ENCODE results near the gene GYS1.
A peak's percentile ranks its signal among the peaks of the same experiment; 100 is the strongest.

Gene GYS1

DNA sequence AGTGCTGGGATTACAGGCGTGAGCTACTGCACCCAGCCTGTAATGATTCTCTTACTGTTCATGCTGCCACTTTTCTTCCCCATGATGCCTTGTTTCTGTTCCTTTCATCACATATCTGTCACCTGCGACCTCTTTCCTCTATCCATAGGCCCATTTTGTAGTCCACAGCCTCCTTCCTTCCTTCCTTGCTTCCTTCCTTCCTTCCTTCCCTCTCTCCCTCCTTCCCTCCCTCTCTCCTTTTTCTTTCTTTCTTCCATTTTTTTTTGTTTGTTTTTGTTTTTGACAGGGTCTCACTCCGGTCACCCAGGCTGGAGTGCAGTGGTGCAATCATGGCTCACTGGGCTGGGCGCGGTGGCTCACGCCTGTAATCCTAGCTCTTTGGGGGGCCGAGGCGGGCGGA lies 4.2 kb downstream of the GYS1 start:
- no peak for DNase-seq (ENCODE audit: low read depth in 2 of 2)

DNA sequence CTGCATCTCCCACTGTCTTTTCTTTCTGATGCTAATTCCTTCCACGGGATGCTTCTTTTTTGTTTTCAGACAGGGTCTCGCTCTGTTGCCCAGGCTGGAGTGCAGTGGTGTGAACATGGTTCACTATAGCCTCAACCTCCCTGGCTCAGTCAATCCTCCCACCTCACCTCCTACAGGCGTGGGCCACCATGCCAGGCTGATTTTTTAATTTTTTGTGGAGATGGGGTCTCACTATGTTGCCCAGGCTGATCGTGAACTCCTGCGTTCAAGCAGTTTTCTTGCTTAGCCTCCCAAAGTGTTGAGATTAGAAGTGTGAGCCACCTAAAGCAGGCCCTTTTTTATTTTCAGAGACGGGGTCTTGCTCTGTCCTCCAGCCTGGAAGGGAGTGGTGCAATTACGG lies 4.8 kb downstream of the GYS1 start:
- no peak for DNase-seq (ENCODE audit: low read depth in 2 of 2)

DNA sequence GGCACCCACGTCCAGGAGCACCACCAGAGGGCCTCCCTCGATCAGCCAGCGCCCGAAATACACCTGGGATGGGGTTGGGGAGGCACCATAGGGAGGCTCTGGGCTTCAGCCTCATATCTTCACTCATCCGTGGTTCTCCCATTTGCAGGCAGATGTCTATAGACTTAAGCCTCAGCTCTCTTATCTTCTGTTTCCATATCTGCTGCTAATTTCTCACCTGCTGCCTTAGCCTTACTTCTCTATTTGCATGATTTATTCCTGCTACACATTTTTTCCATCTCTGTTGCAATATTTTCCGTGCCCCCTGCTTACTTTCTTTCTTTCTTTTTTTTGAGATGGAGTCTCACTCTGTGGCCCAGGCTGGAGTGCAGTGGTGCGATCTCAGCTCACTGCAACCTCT lies 5.8 kb downstream of the GYS1 start:
- DNase-seq (ENCODE audit: low read depth in 2 of 2): no peak

DNA sequence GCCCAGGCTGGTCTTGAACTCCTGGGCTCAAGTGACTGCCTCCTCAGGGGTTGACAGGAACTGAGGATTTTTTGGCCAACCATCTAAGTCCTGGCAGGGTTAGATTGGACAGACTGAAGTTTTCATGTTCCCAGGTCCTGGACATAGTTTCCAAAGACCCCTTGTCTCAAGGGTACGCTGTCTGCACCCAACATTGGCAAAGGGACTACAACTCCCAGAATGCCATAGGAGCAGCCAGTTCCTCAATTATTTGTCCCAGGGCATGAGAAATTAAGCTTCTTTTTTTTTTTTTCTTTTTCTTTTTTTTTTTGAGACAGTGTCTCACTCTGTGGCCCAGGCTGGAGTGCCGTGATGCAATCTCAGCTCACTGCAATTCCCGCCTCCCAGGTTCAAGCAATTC lies 6.9 kb downstream of the GYS1 start:
- no peak for DNase-seq (ENCODE audit: low read depth in 2 of 2)

DNA sequence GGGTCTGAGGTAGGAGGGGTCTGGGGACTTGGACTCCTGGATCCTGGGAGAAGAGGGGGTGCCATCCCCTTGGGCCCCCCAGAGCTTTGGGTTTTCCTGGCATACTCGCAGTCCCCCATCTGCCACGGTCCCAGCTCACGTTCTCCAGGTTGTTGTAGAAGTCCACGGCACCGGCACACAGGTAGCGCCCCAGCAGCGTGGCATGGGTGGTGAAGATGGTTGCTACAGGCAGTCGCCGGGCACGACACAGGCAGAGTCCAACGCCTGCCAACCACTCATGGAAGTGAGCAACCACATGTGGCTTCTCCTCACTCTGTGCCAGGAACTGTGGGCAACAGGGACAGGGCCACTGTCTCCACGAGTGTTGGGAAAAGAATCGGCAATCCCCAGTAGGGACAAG lies 7.4 kb downstream of the GYS1 start:
- no peak for DNase-seq (ENCODE audit: low read depth in 2 of 2)

DNA sequence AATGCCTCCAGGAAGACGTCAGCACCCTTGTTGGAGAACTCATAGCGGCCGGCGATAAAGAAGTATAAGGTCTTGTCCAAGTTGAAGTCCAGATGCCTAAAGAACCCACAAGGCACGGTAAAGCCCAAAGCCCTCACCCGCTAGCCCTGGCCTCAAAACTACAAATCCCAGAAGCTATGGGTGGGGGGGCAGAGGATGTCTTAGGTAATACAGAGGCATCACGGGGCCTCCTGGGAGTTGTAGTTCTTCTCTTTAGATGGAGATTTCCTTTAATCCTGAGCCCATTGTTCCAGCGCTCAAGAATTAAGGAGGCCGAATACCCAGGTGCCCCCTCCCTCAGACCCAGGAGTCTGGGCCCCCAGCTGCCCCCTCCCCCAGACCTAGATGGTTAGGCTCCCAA lies 10.8 kb downstream of the GYS1 start:
- no peak for DNase-seq (ENCODE audit: low read depth in 2 of 2)

DNA sequence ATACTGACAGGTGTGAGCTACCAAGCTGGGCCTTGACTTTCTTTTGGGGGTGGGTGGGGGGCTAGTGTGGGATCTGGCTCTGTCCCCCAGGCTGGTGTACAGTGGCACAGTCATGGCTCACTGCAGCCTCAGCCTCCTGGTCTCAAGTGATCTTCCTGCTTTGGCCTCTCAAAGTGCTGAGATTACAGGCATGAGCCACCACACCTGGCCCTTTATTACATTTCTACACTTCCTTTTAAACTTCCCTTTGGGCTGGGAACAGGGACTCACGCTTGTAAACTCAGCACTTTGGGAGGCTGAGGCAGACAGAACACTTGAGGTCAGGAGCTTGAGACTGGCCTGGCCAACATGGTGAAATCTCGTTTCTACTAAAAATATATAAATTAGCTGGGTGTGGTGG lies 16.0 kb downstream of the GYS1 start:
- DNase-seq (ENCODE audit: low read depth in 2 of 2): no peak

DNA sequence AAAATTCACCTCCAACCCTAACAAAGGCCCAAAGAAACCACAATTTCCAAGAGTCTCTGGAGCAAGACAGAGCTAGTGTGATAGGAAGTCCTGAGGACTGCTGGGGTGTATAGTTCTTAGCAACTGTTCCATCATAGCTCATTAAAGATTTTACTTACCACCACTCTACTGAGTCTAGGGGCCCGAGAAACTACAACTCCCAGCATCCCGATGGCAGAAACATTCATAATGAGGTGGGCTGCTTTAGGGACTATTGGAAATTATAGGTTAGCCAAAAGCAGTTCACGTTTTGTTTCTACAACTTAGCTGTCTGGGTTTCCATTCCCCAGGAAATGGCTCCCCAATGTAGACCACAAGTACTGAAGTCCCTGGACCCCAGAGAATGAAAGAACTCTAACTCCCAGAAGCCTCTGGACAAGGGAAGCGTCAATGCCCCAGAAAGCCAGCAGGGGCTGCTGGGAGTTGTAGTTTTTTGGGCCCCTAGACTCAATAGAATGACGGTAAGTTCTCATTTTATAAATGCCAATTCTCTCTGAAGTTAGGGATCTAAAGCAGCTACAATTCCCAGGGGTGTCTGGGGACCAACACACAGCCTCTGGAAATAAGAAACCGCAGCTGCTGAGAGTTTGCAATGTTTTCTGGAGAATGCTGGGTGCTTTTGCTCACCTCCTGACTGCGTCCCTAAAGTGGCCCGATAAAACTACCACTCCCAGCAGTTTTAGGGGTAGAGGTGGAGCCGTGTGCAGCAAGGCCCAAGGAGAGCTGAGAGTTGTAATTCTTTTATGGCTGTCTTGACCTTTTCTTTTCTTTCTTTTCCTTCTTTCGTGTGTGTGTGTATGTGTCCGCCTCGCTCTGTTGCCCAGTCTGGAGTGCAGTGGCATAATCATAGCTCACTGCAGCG lies 16.9 kb downstream of the GYS1 start:
- no peak for DNase-seq (ENCODE audit: low read depth in 2 of 2)

DNA sequence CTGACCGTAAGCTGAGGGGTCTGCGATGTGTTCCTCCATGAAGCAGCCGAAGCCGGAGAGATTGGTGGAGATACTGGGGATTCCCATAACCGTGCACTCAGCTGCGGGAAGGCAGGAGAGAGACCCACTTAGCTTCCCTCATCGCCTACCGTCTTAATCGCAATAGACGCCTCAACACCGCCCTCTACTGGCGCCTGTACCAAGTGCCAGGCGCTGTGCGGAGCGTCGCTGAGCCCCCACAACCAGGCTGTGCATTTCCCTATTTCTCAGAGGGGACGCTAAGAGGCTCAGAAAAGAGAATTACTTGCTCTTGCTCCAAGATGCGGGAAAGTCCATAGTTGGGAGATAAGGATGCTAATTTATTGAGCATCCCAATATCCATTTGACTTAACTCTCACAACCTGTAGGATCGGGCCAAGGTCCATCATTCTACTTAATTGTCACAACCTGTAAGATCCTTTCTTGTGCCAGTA lies 22.1 kb downstream of the GYS1 start:
- DNase-seq (ENCODE audit: low read depth in 2 of 2): peak; percentile 75 to 79

DNA sequence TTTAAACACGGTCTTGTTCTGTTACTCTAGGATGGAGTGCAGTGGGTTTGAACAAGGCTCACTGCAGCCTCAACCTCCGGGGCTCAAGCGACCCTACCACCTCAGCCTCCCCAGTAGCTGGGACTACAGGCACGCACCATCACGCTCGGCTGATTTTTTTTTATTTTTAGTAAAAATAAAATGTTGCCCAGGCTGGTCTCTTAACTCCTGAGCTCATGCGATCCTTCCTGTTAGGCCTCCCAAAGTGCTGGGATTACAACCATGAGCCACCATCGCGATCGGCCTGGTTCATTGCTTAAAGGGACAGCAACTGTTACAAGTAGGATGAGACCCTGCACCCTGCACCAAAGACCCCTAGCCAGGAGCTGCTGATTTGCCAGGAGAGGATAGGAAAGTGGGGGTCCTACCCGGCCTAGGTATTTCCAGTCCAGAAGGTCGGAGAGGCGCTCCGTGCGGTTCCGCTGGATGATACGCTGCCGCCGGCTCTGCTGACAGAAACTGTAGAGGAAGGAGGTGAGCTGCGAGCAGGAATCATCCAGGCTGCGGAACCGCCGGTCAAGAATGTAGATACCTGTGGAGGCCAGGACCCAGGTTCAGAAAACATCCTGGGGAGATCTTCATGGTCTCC lies 22.9 kb downstream of the GYS1 start:
- no peak for DNase-seq (ENCODE audit: low read depth in 2 of 2)

DNA sequence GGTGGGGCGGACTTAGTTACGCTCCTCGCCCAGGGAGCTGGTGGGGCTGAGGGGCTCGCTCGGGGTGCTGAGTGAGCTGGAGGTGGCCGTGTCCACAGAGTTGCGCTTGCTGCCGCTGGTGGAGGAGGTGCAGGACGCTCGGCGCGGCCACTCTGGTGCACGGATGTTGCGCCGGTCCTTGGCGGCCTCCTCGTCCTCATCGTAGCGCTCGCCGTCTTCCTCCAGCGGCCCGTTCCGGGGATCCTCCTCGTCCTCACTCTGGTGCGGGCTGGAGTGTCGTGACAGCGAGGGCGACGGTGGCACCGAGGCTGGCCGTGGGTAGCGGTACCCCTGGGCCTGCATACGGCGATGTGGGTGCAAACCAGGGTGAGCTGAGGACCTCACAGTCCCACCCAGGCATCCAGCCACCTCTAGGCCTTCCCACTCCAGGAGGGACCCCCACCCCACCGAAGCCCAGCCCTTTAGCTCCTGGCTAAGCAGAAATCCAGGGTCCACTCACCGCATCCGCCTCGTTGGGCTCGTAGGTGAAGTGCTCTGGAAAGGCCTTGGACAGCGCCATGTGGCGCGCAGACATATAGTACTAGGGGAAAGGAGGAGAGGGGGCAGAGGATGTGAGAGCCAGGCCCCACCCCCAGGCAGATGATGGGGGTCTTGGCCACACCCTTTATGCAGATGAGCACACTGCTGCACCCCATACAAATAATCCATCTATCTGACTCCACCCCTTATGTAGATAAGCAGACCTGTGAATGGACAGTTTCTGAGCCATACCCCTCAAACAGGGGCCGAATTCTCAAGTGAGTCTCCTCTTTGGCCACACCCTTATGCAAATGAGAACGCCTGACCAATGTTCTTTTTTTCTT lies 23.6 kb downstream of the GYS1 start:
- DNase-seq (ENCODE audit: low read depth in 2 of 2): no peak

DNA sequence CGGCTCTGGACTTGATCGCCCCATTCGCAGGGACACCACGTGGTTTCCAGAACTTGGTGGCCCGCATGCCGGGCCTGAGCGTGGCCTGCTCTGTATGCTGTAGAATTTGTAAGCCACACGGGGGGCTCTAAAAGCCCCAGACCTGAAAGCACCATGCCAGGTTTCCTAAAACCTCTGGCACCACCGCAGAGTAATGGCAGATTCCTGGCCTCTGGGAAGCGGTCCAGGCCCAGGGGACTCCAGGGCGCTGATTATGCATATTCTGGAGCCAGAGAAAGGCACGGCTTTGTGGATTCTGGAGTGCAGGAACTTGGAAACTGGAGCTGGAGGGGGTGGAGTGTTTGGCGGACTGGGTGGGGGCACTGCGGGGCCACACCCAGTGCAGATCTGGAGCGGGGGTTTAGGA lies 24.3 kb downstream of the GYS1 start:
- DNase-seq (ENCODE audit: low read depth in 2 of 2): no peak

DNA sequence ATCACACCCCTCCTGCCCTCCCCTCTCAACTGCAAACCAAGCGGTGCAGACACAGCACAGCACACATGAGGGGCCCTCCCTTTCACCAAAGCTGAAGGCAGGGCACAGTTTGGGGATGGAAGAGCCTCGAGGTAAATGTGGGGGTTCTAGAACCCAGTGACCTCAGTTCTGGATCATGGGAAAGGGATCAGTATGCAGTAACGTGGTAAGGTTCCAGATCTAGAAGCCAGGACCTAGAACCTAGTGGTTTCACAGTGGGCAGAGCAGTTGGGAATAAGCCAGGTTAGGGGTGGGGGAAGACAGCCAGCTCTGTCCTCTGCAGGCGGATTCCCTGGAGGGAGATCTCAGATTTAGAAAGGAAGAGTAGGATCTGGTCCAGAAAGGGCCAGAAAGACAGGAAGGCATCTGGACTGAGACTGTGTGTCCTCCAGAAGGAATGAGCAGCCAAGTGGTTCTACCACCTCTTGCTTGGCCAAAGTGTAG lies 24.9 kb downstream of the GYS1 start:
- no peak for DNase-seq (ENCODE audit: low read depth in 2 of 2)

DNA sequence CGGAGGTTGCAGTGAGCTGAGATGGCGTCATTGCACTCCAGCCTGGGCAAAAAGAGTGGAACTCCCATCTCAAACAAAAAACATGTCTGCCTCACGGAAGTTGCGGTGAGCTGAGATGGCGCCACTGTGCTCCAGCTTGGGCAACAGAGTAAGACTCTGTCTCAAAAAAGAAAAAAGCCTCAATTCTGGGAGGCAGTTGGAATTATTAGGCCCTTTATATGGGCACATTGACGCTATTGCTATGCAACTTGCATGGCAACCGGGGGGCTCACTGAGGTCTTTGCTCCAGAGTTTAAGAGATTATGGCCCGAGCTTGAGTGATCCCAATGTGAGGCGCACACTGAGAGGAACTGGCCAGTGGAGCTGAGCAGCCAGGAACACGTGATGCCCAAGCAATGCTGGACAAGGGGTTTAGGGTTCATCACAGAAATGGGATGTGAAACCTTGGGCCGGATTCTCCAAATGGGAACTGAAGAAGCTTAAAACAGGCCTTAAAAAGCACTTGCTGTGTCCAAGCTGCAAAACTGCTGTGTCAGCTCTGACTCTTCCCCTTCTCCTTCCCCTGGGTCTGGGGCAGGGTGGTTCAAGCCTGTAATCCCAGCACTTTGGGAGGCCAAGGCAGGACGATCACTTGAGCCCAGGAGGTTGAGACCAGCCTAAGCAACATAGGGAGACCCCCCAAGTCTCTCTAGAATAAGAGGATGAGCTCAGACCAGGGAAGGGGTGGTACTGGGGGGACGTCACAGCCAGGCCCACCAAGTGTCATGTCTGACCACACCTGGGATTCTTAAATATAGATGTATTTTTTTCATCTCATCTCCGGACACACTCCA lies 25.5 kb downstream of the GYS1 start:
- no peak for DNase-seq (ENCODE audit: low read depth in 2 of 2)

DNA sequence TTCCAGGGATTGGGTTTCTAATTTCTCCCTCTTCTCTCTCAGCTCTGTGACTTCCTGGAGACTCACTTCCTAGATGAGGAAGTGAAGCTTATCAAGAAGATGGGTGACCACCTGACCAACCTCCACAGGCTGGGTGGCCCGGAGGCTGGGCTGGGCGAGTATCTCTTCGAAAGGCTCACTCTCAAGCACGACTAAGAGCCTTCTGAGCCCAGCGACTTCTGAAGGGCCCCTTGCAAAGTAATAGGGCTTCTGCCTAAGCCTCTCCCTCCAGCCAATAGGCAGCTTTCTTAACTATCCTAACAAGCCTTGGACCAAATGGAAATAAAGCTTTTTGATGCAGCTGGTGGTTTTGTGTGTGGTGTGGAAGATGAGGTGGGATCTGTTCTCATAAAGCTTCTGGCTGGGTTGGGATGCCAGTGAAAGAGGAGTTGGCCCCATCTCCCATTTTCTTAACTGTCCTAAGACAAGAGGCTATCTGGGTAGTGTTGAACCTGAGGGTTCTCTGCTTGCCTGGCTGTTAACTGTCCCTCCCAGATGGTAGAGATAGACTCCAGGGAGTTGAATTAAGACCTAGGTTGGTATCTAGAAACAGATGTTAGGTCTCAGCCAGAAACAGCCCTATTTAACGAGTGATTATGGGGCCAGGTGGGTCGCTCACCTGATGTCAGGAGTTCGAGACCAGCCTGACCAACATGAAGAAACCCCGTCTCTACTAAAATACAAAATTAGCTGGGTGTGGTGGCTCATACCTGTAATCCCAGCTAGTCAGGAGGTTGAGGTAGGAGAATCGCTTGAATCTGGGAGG lies 26.4 kb downstream of the GYS1 start:
- DNase-seq (ENCODE audit: low read depth in 2 of 2): no peak

DNA sequence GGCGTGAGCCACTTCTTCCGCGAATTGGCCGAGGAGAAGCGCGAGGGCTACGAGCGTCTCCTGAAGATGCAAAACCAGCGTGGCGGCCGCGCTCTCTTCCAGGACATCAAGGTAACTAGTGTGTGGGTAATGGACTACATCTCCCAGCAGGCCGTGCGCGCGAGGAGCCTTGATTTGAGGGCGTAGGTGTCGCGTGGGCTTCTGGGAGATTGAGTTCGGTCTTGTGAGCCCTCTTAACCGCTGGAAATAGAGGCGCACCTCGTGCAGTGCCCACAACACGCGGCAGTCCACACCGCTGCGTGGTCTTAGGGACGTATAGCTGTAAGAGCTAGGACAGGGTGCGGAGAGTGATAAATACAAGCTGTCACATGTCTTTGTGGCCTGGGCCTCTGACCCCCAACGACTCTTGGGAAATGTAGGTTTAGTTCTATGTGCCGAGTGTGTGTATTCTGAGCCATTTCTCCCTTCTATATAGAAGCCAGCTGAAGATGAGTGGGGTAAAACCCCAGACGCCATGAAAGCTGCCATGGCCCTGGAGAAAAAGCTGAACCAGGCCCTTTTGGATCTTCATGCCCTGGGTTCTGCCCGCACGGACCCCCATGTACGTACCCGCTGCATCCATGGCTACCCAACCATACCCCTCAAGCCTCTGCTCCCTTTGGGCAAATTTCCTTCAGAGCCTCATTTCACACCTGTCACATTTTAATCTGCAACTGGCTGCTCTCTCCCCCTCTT lies 27.1 kb downstream of the GYS1 start:
- peak; percentile 72 to 80 for DNase-seq (ENCODE audit: low read depth in 2 of 2)

DNA sequence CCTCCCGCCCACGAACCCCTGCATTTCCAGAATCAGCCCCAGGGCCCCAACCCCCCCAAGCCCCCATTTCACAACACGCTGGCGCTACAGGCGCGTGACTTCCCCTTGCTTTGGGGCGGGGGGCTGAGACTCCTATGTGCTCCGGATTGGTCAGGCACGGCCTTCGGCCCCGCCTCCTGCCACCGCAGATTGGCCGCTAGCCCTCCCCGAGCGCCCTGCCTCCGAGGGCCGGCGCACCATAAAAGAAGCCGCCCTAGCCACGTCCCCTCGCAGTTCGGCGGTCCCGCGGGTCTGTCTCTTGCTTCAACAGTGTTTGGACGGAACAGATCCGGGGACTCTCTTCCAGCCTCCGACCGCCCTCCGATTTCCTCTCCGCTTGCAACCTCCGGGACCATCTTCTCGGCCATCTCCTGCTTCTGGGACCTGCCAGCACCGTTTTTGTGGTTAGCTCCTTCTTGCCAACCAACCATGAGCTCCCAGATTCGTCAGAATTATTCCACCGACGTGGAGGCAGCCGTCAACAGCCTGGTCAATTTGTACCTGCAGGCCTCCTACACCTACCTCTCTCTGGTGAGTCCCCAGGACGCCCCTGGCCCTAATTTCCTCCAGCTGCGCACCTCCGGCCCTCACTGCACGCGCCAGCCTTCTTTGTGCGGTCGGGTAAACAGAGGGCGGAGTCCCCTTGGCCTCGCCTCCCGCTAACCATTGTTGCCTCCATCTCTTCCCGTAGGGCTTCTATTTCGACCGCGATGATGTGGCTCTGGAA lies 27.9 kb downstream of the GYS1 start, which contains the start of gene FTL:
Gene FTL, plus strand, starts transcription at position 270 of the 766 bp plus-strand sequence. Its CDS starts 199 bp downstream, at position 469.
- DNase-seq (ENCODE audit: low read depth in 2 of 2): peak; percentile 92

DNA sequence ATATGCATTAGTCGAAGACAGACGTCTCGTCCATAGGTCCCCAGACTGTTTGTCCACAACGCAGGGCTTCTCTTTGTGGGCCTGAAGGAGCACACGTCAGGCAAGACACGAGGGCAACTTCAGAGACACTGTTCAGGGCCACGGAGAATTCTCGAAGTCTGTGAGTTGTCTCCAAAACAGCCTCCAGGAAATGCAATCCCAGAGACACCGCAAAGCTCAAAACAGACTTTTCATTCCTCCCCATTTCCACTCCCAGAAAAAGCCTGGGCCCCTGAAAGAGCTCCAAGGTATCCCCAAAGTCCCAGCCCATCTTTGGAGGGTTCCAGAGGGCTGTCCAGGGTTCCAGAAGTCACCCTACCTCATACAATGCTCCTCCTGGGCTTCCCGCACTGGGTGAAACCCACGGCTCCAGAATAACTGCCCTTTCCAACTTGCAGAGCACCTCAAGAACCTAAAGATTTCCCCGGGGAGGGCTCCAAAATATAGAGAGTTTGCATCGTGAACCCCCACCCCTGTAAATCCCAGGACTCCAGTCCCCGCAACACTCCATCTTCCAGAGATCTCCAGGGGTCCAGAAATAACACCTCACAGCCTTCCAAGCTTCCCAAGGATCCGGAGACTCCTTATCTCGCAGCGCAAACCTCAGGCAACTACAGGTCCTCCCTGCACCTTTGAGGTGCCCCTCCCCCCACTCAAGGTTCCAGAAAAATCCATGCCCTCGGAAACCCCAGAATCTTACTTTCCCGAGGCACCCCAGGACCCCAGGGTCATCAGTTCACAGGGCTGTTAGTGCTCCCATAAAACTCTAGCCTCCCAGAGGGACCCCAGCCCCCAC lies 28.7 kb downstream of the GYS1 start:
- no peak for DNase-seq (ENCODE audit: low read depth in 2 of 2)
